ENCODE measurements around the gene ZSWIM4.
A peak's percentile ranks its signal among the peaks of the same experiment; 100 is the strongest.

Gene ZSWIM4

DNA sequence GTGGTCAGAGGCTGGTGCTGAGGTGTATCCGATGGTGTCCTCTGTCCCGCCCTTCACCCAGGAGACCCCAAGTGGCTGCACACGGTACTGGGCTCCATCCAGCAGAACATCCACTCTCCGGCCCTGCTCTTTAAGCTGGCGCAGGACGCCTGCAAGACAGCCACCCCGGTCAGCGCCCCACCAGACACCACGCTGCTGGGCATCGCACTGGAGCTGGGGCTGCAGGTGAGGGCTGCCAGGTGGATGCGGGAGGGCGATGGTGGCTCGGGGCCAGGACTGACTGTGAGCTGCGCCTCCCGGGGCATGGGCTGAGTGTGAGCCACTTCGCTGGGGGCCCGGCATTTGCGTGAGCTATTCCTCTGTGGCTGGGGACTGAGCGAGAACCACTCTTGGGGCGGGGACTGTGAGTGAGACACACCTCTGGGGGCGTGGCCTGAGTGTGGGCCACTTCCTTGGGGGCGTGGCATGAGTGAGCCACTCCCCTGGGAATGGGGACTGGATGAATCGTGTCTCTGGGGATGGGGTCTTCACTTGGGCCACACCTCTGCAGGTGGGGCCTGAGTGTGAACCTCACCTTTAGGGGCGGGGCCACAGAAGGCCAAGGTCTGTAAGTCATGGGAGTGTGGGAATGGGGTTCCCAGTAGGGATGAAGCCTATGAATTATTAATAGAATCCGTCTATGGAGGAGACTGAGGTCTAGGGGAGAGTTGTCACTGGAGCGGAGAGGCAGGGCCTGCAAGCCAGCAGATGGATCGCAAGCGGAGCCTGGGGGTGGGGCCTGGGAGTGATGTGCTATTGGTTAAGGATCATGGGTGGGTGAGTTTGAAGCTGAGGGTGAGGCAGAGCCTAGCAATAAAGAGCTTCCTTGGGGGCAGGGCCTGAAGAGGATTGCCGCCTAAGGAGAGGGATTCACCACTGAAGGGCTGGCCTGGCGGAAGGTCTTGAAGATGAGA, 30.5 kb downstream of the ZSWIM4 start:
- in situ Hi-C loops (cut with HindIII; ENCODE audit: low pct_ligation_motif_present, low sequenced_read_pairs): no loop called here

DNA sequence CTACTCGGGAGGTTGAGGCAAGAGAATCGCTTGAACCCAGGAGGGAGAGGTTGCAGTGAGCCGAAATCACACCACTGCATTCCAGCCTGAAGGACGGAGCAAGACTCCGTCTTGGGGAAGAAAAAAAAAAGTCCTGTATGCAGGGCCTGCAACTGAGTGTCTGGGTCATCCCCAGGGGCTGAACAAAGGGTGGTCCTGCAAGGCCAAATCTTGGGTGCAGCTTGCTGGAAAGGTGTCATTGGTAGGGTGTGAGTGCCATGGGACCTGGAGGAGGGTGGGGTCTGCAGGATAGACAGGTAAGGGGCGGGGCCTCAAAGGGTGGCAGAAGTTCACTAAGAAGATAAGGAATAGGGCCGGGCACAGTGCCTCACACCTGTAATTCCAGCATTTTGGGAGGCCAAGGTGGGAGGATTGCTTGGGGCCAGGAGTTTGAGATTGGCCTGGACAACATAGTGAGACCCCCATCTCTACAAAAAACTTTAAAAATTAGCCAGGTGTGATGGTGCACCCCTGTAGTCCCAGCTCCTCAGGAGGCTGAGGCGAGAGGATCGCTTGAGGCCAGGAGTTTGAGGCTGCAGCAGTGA, 31.5 kb downstream of the ZSWIM4 start:
- in situ Hi-C loops (cut with HindIII; ENCODE audit: low pct_ligation_motif_present, low sequenced_read_pairs): no loop called here
- DNase-seq: no peak
- TF ChIP-seq, protein P1, sequence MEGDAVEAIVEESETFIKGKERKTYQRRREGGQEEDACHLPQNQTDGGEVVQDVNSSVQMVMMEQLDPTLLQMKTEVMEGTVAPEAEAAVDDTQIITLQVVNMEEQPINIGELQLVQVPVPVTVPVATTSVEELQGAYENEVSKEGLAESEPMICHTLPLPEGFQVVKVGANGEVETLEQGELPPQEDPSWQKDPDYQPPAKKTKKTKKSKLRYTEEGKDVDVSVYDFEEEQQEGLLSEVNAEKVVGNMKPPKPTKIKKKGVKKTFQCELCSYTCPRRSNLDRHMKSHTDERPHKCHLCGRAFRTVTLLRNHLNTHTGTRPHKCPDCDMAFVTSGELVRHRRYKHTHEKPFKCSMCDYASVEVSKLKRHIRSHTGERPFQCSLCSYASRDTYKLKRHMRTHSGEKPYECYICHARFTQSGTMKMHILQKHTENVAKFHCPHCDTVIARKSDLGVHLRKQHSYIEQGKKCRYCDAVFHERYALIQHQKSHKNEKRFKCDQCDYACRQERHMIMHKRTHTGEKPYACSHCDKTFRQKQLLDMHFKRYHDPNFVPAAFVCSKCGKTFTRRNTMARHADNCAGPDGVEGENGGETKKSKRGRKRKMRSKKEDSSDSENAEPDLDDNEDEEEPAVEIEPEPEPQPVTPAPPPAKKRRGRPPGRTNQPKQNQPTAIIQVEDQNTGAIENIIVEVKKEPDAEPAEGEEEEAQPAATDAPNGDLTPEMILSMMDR (IDR thresholded peaks at IDR 0.05; ENCODE audit: low read depth, low read length, missing control alignments): no peak
- H3K36me3 ChIP-seq (replicated peaks): peaks cover 31% of the 10 kb centered on the region
- no peaks in the 10 kb centered on the region for H3K27me3 ChIP-seq (replicated peaks)
- H3K27ac ChIP-seq: no peak overlapping the region
- H3K4me3 ChIP-seq (ENCODE audit: low read depth, low read length): no peak overlapping the region

More for the DNA sequence above, 30.5 kb downstream of the ZSWIM4 start:
- Histone ChIP-seq H3K27me3 (replicated peaks) (no peaks in the 10 kb centered on the region), H3K27ac (no peak overlapping the region), H3K4me3 (ENCODE audit: low read depth, low read length) (no peak overlapping the region), H3K36me3 (replicated peaks) (peaks cover 30% of the 10 kb centered on the region)
- DNase-seq: no peak
- TF ChIP-seq, protein P1 (IDR thresholded peaks at IDR 0.05; ENCODE audit: low read depth, low read length, missing control alignments): peak; percentile 42

DNA sequence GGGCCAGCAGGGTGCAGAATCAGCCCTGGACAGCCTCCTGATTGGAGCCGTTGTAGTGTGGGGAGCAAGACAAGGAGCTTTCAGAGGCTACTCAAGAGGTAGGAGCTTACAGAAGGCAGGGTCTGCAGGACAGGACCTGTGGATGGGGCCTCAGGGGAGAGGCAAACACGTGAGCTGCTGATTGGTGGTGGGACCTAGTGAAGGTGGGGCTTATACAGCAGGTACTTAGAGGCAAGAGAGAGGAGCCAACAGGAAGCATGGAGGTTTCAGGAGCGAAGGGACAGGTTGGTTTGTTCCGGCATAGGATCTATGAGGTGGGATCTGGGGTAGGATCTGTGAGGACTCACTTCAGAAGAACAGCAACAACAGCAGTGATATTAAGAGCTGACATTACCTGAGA, 32.4 kb downstream of the ZSWIM4 start:
- DNase-seq: no peak
- TF ChIP-seq, protein P1 (IDR thresholded peaks at IDR 0.05; ENCODE audit: low read depth, low read length, missing control alignments): peak; percentile 2
- Histone ChIP-seq H3K36me3 (replicated peaks) (peaks cover 31% of the 10 kb centered on the region), H3K27ac (no peak overlapping the region), H3K4me3 (ENCODE audit: low read depth, low read length) (no peak overlapping the region), H3K27me3 (replicated peaks) (no peaks in the 10 kb centered on the region)
- in situ Hi-C loops (cut with HindIII; ENCODE audit: low pct_ligation_motif_present, low sequenced_read_pairs): no loop called here

- DNase-seq: no peak
- Histone ChIP-seq H3K27ac (no peak overlapping the region), H3K27me3 (replicated peaks) (no peaks in the 10 kb centered on the region), H3K36me3 (replicated peaks) (peaks cover 36% of the 10 kb centered on the region), H3K4me3 (ENCODE audit: low read depth, low read length) (no peak overlapping the region)
- in situ Hi-C loops (cut with HindIII; ENCODE audit: low pct_ligation_motif_present, low sequenced_read_pairs): no loop called here
- TF ChIP-seq, protein P1 (IDR thresholded peaks at IDR 0.05; ENCODE audit: low read depth, low read length, missing control alignments): no peak
Measured at GRCh38 chr19:13830114-13830740, 35.0 kb downstream of the ZSWIM4 start.

DNA sequence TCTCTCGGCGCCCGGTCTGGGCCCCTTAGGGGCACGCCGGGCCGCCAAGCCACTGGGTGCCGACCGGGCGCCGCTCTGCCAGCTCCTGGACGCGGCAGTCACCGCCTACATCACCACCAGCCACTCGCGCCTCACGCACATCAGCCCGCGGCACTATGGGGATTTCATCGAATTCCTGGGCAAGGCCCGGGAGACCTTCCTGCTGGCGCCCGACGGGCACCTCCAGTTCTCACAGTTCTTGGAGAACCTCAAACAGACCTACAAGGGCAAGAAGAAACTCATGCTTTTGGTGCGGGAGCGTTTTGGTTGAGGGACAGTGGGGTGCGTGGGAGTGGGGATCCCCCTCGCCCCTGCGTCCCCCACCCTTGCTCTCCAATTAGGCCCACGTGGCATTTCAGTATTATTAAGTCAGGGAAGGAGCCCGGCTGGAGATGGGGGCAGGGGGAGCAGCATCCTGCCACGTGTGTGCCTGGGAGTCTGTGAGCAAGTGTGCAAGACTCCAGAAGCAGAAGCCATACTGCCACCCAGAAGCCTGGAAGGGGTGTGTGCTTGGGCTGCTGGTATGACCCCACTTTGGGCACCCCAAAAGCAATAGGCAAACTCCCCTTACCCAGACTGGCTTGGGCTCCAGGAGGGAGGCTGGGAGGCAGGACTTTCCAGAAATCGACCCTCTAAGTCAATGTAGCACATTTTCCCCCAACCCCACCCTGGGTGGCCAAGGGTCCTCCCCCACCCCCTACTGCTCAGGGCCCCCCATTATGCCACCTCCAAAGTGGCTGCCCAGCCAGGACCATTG, 35.7 kb downstream of the ZSWIM4 start:
- Histone ChIP-seq H3K27me3 (replicated peaks) (no peaks in the 10 kb centered on the region), H3K4me3 (ENCODE audit: low read depth, low read length) (no peak overlapping the region), H3K36me3 (replicated peaks) (peaks cover 34% of the 10 kb centered on the region), H3K27ac (no peak overlapping the region)
- TF ChIP-seq, protein P1 (IDR thresholded peaks at IDR 0.05; ENCODE audit: low read depth, low read length, missing control alignments): no peak
- no peak for DNase-seq
- in situ Hi-C loops (cut with HindIII; ENCODE audit: low pct_ligation_motif_present, low sequenced_read_pairs): no loop called here

Data from brain microvascular endothelial cell (primary cell).